IMR-90 (cell line): ENCODE data around the gene ABCC3. TPM values are rescaled to one million over a fixed set of nuclear protein-coding genes. Genes with fewer than 3 reads are reported as not detected.

Experiments used
- ATAC-seq: fragments of 200-7000 bp; cut with Tn5 transposase; 2 replicates; pipeline ENCODE4 v1.9.1; 2020; ENCODE audit warnings: low read depth, mild to moderate bottlenecking, moderate library complexity
- BruUV-seq: library from RNA; stranded (reverse); fragments of 400-500 nt; replicated peaks from 2 replicates; lab custom pipeline; 2021; lab: Mats Ljungman, UMichigan
- CTCF ChIA-PET: fragments of 300-600 bp; formaldehyde crosslinking; extraction: SDS; loops from one replicate; lab custom pipeline; 2021; ENCODE audit warnings: antibody characterized with exemption; lab: Yijun Ruan, JAX
- POLR2A ChIA-PET: fragments of 300-600 bp; sonication (Branson Sonifier 250); formaldehyde crosslinking; loops from one replicate; lab custom pipeline; 2022; ENCODE audit warnings: antibody characterized with exemption; ENCODE audit not compliant: unreplicated experiment; lab: Charles Lee
- DNase-seq: peaks from one replicate; pipeline ENCODE4 v3.0.0; 2013
- H2AFZ ChIP-seq: replicated peaks from 2 replicates; pipeline ENCODE3; 2013; ENCODE audit warnings: low read length, mild to moderate bottlenecking; ENCODE audit not compliant: poor library complexity
- H2AK5ac ChIP-seq: 2 replicates; pipeline ENCODE4 v1.6.1; 2013; ENCODE audit warnings: low read depth, low read length, inconsistent platforms
- H2AK9ac ChIP-seq: replicated peaks from 2 replicates; pipeline ENCODE3; 2013; ENCODE audit warnings: mild to moderate bottlenecking, low read depth, low read length, moderate library complexity; ENCODE audit not compliant: poor library complexity
- H2BK120ac ChIP-seq: 2 replicates; pipeline ENCODE4 v1.6.1; 2013; ENCODE audit warnings: low read depth, low read length, inconsistent platforms
- H2BK15ac ChIP-seq: 3 replicates; pipeline ENCODE4 v1.6.1; 2013; ENCODE audit warnings: low read depth, low read length, inconsistent platforms
- H2BK20ac ChIP-seq: 2 replicates; pipeline ENCODE4 v1.6.1; 2013; ENCODE audit warnings: low read depth, mild to moderate bottlenecking, inconsistent platforms, low read length, moderate library complexity
- H2BK5ac ChIP-seq: 2 replicates; pipeline ENCODE4 v1.6.1; 2013; ENCODE audit warnings: mild to moderate bottlenecking, low read depth, low read length, inconsistent platforms; ENCODE audit not compliant: poor library complexity, severe bottlenecking
- H3K14ac ChIP-seq: replicated peaks from 2 replicates; pipeline ENCODE4 v1.6.1; 2013; ENCODE audit warnings: low read depth, low read length, inconsistent platforms
- H3K18ac ChIP-seq: 2 replicates; pipeline ENCODE4 v1.6.1; 2013; ENCODE audit warnings: low read depth, low read length, control low read depth
- H3K23ac ChIP-seq: 2 replicates; pipeline ENCODE4 v1.6.1; 2013; ENCODE audit warnings: low read depth, low read length, inconsistent platforms
- H3K27ac ChIP-seq: 2 replicates; pipeline ENCODE4 v1.5.1; 2013; ENCODE audit warnings: mild to moderate bottlenecking, control low read depth, low read length; ENCODE audit not compliant: insufficient read depth
- H3K27me3 ChIP-seq: 2 replicates; pipeline ENCODE4 v1.6.1; 2013; ENCODE audit warnings: low read length; ENCODE audit not compliant: control insufficient read depth, insufficient read depth
- H3K36me3 ChIP-seq: 2 replicates; pipeline ENCODE4 v1.6.1; 2013; ENCODE audit warnings: low read length, mixed read lengths; ENCODE audit not compliant: control insufficient read depth, insufficient read depth
- H3K4ac ChIP-seq: 2 replicates; pipeline ENCODE4 v1.6.1; 2013; ENCODE audit warnings: low read depth, low read length, inconsistent platforms
- H3K4me1 ChIP-seq: 2 replicates; pipeline ENCODE4 v1.6.1; 2013; ENCODE audit warnings: low read length, mixed read lengths; ENCODE audit not compliant: control insufficient read depth, insufficient read depth
- H3K4me2 ChIP-seq: 2 replicates; pipeline ENCODE4 v1.6.1; 2013; ENCODE audit warnings: low read depth, mild to moderate bottlenecking, control low read depth, low read length, moderate library complexity
- H3K4me3 ChIP-seq: 2 replicates; pipeline ENCODE4 v1.5.1; 2013; ENCODE audit warnings: low read depth, mild to moderate bottlenecking, control low read depth, low read length, moderate library complexity; ENCODE audit not compliant: insufficient read depth
- H3K56ac ChIP-seq: 2 replicates; pipeline ENCODE4 v1.6.1; 2013; ENCODE audit warnings: low read length, inconsistent platforms; ENCODE audit not compliant: insufficient read depth; ENCODE audit errors: extremely low read depth
- H3K79me1 ChIP-seq, 2 experiments: 2 replicates each; pipeline ENCODE4 v1.6.1; 2013; ENCODE audit warnings: low read length in 2 of 2, inconsistent platforms in 1 of 2, low read depth in 1 of 2
- H3K9ac ChIP-seq: 2 replicates; pipeline ENCODE4 v1.6.1; 2013; ENCODE audit warnings: low read depth, low read length, control low read depth
- H3K9me1 ChIP-seq: 2 replicates; pipeline ENCODE4 v1.6.1; 2013; ENCODE audit warnings: low read length, inconsistent platforms; ENCODE audit not compliant: insufficient read depth
- H3K9me3 ChIP-seq: 2 replicates; pipeline ENCODE4 v1.6.1; 2013; ENCODE audit warnings: low read length; ENCODE audit not compliant: control insufficient read depth, insufficient read depth
- H4K20me1 ChIP-seq: 2 replicates; pipeline ENCODE4 v1.6.1; 2013; ENCODE audit warnings: low read length, inconsistent platforms; ENCODE audit not compliant: insufficient read depth
- H4K5ac ChIP-seq: 2 replicates; pipeline ENCODE4 v1.6.1; 2013; ENCODE audit warnings: mild to moderate bottlenecking, low read depth, low read length, control low read depth
- H4K8ac ChIP-seq, 2 experiments: 2 replicates each; pipeline ENCODE4 v1.6.1; 2013; ENCODE audit warnings: low read depth in 2 of 2, low read length in 2 of 2, control low read depth in 1 of 2, inconsistent platforms in 1 of 2
- H4K91ac ChIP-seq: 2 replicates; pipeline ENCODE4 v1.6.1; 2013; ENCODE audit warnings: low read depth, low read length, inconsistent platforms; ENCODE audit not compliant: insufficient read depth
- BHLHE40 ChIP-seq: fragments of 150-350 bp; IDR thresholded peaks from 2 replicates; pipeline ENCODE4 v1.6.1; 2016; ENCODE audit warnings: mild to moderate bottlenecking, low read depth, low read length
- CEBPB ChIP-seq: IDR thresholded peaks from 2 replicates; pipeline ENCODE4 v1.6.1; 2012; ENCODE audit warnings: low read depth, low read length, improper control_type of control experiment
- CHD1 ChIP-seq: IDR thresholded peaks from 2 replicates; pipeline ENCODE4 v1.6.1; 2012; ENCODE audit warnings: low read depth, low read length, improper control_type of control experiment
- FOS ChIP-seq: fragments of 150-350 bp; IDR thresholded peaks from 2 replicates; pipeline ENCODE4 v1.6.1; 2016; ENCODE audit warnings: low read depth, low read length
- MAFK ChIP-seq: IDR thresholded peaks from 2 replicates; pipeline ENCODE4 v1.6.1; 2012; ENCODE audit warnings: low read depth, low read length, improper control_type of control experiment
- MAZ ChIP-seq: IDR thresholded peaks from 2 replicates; pipeline ENCODE4 v1.6.1; 2012; ENCODE audit warnings: low read depth, mild to moderate bottlenecking, low read length, improper control_type of control experiment, moderate library complexity, borderline replicate concordance
- MXI1 ChIP-seq: IDR thresholded peaks from 2 replicates; pipeline ENCODE4 v1.6.1; 2012; ENCODE audit warnings: low read depth, mild to moderate bottlenecking, low read length, moderate library complexity, borderline replicate concordance
- NFE2L2 ChIP-seq: fragments of 150-350 bp; IDR thresholded peaks from 2 replicates; pipeline ENCODE4 v1.6.1; 2016; ENCODE audit warnings: low read depth, mild to moderate bottlenecking, low read length
- POLR2A ChIP-seq: IDR thresholded peaks from 2 replicates; pipeline ENCODE4 v1.6.1; 2012; ENCODE audit warnings: mild to moderate bottlenecking, low read depth, low read length
- RAD21 ChIP-seq: IDR thresholded peaks from 2 replicates; pipeline ENCODE4 v1.6.1; 2012; ENCODE audit warnings: low read length, improper control_type of control experiment
- RCOR1 ChIP-seq: IDR thresholded peaks from 2 replicates; pipeline ENCODE4 v1.6.1; 2012; ENCODE audit warnings: mild to moderate bottlenecking, low read length, improper control_type of control experiment; ENCODE audit not compliant: insufficient replicate concordance
- RFX5 ChIP-seq: IDR thresholded peaks from 2 replicates; pipeline ENCODE4 v1.8.0; 2012; ENCODE audit warnings: low read depth, mild to moderate bottlenecking, low read length, moderate library complexity
- SMC3 ChIP-seq: fragments of 150-350 bp; IDR thresholded peaks from 2 replicates; pipeline ENCODE4 v1.6.1; 2016; ENCODE audit warnings: low read depth, mild to moderate bottlenecking, antibody characterized with exemption, low read length, moderate library complexity
- USF2 ChIP-seq: fragments of 150-350 bp; IDR thresholded peaks from 2 replicates; pipeline ENCODE4 v1.6.1; 2017; ENCODE audit warnings: mild to moderate bottlenecking, antibody characterized with exemption, low read length, low read depth
- WGBS, 2 experiments: methylation state at CpG; one replicate each; pipeline versions ENCODE4 v1.1.5 to v1.1.7; 2013; ENCODE audit warnings: missing lambda C conversion rate in 2 of 2; ENCODE audit not compliant: insufficient read length in 1 of 2; ENCODE audit errors: extremely low coverage in 2 of 2; 5-methylcytosine and 5-hydroxymethylcytosine counted together
- dilution Hi-C: fragments of 300-500 bp; cut with HindIII; formaldehyde crosslinking; loops from one replicate; pipeline ENCODE4 v1.14.3; 2018; ENCODE audit warnings: low sequenced_read_pairs; ENCODE audit not compliant: unreplicated experiment
- in situ Hi-C: fragments of 300-500 bp; cut with MboI; formaldehyde crosslinking; loops from 3 replicates; pipeline ENCODE4 v1.14.3; 2019; ENCODE audit warnings: low sequenced_read_pairs, inconsistent platforms, mixed read lengths
- intact Hi-C: fragments of 100-400 bp; cut with micrococcal nuclease; formaldehyde crosslinking; loops from 2 replicates; pipeline ENCODE4 v1.10.0; 2022
- polyA plus RNA-seq, 3 experiments: library from polyadenylated mRNA; depleted of rRNA; stranded (reverse); fragments of >200 nt; gene quantifications; 2 replicates each; pipeline ENCODE4 v1.2.3, GENCODE V29; 2012; ENCODE audit warnings: low replicate concordance in 1 of 3
- total RNA-seq: library from RNA; depleted of rRNA; stranded (reverse); fragments of >200 nt; gene quantifications from 2 replicates; pipeline ENCODE4 v1.2.3, GENCODE V29; 2012
- TF ChIP-seq, protein P1 (sequence below): conservative IDR thresholded peaks from 2 replicates; pipeline ENCODE4 v1.5.1; 2012; ENCODE audit warnings: mild to moderate bottlenecking, low read depth, low read length, improper control_type of control experiment
- TF ChIP-seq, protein P2 (sequence below): fragments of 150-350 bp; IDR thresholded peaks from 2 replicates; pipeline ENCODE4 v1.6.1; 2016; ENCODE audit warnings: low read depth, mild to moderate bottlenecking, low read length, moderate library complexity, borderline replicate concordance

Gene ABCC3
- total and polyA plus RNA-seq, 2 of the 4 experiments (the other 2 are of a cell fraction): 3.2 to 6.6 TPM

GRCh38 chr17:50696365-50696879 lies 61.7 kb downstream of the ABCC3 start:
- DNase-seq (no peak), ATAC-seq (no peak)
- Histone ChIP-seq H4K20me1 (peaks cover 4% of the 10 kb centered on the region; the same call in 1 of the 2 replicates), H3K9me3 (no peaks in the 10 kb centered on the region), H2AK9ac (no peak overlapping the region), H3K4me1 (peaks cover 26% of the 10 kb centered on the region), H3K23ac (no peak overlapping the region), H3K14ac (no peak overlapping the region), H2AFZ (no peak overlapping the region), H3K9ac (no peak overlapping the region), H2BK15ac (no peak overlapping the region), H4K91ac (no peak overlapping the region), H4K8ac (no peak overlapping the region), H3K4ac (no peak overlapping the region), H3K79me1 (peaks cover 4 to 37% of the 10 kb centered on the region in 2 experiments; a peak in 3 of 4 replicates), H3K56ac (no peak overlapping the region), H2BK5ac (no peak overlapping the region), H3K4me3 (no peak overlapping the region), H3K4me2 (no peak overlapping the region), H3K9me1 (peaks cover 8% of the 10 kb centered on the region), H2BK120ac (no peak overlapping the region), H2BK20ac (no peak overlapping the region), H2AK5ac (no peak overlapping the region), H3K27ac (no peak overlapping the region; the same call in 1 of the 2 replicates), H3K18ac (no peak overlapping the region), H4K5ac (no peak overlapping the region), H3K27me3 (no peaks in the 10 kb centered on the region), H3K36me3 (peaks cover 29% of the 10 kb centered on the region)
- intact Hi-C loops: no loop called here
- TF ChIP-seq MAFK: no peak
- TF ChIP-seq, protein P1, sequence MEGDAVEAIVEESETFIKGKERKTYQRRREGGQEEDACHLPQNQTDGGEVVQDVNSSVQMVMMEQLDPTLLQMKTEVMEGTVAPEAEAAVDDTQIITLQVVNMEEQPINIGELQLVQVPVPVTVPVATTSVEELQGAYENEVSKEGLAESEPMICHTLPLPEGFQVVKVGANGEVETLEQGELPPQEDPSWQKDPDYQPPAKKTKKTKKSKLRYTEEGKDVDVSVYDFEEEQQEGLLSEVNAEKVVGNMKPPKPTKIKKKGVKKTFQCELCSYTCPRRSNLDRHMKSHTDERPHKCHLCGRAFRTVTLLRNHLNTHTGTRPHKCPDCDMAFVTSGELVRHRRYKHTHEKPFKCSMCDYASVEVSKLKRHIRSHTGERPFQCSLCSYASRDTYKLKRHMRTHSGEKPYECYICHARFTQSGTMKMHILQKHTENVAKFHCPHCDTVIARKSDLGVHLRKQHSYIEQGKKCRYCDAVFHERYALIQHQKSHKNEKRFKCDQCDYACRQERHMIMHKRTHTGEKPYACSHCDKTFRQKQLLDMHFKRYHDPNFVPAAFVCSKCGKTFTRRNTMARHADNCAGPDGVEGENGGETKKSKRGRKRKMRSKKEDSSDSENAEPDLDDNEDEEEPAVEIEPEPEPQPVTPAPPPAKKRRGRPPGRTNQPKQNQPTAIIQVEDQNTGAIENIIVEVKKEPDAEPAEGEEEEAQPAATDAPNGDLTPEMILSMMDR: no peak
- TF ChIP-seq MXI1: no peak
- TF ChIP-seq RCOR1: no peak
- TF ChIP-seq POLR2A: no peak
- TF ChIP-seq RFX5: no peak
- no peak for TF ChIP-seq USF2
- TF ChIP-seq, protein P2, sequence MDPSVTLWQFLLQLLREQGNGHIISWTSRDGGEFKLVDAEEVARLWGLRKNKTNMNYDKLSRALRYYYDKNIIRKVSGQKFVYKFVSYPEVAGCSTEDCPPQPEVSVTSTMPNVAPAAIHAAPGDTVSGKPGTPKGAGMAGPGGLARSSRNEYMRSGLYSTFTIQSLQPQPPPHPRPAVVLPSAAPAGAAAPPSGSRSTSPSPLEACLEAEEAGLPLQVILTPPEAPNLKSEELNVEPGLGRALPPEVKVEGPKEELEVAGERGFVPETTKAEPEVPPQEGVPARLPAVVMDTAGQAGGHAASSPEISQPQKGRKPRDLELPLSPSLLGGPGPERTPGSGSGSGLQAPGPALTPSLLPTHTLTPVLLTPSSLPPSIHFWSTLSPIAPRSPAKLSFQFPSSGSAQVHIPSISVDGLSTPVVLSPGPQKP: no peak
- no peak for TF ChIP-seq CEBPB
- no peak for TF ChIP-seq MAZ
- no peak for TF ChIP-seq RAD21
- TF ChIP-seq BHLHE40: no peak
- TF ChIP-seq FOS: no peak
- no peak for TF ChIP-seq SMC3
- TF ChIP-seq CHD1: no peak
- no peak for TF ChIP-seq NFE2L2
- ChIA-PET CTCF (interaction anchor here (0.8 to 2.6 kb wide), 3 partner anchors 23 to 146 kb away, joined by 4 to 28 read pairs (median 8); partner anchors contain the start of gene LUC7L3), POLR2A (no interaction called here)
- no CpG with 5 or more reads among the region's 3 CpGs for WGBS, 2 experiments
- dilution Hi-C loops: no loop called here
- BruUV-seq: no TSS peak
- in situ Hi-C loops: loop anchor here (10.0 kb wide), 1 partner anchor 212 kb away; no protein-coding TSS in a partner anchor
